Fibroblast of skin of scalp (primary cell): Measurements from ENCODE around the gene CREBRF.
"Not testable (repeated sequence)": the region's sequence is repeated elsewhere in the genome, so short reads cannot be mapped to it uniquely, and the experiment has no call there.

Experiments
- DNase-seq: peaks from one replicate; pipeline ENCODE4 v3.0.0-alpha.2; 2013

The CREBRF gene

GRCh38 chr5:173091981-173092380 is 35.8 kb downstream of the CREBRF start:
- no peak for DNase-seq

GRCh38 chr5:173093606-173094005 is 37.5 kb downstream of the CREBRF start:
- DNase-seq, result no peak

- peak; percentile 78 for DNase-seq
These were observed 38.0 kb downstream of the CREBRF start for GRCh38 chr5:173094012-173094661.

DNA sequence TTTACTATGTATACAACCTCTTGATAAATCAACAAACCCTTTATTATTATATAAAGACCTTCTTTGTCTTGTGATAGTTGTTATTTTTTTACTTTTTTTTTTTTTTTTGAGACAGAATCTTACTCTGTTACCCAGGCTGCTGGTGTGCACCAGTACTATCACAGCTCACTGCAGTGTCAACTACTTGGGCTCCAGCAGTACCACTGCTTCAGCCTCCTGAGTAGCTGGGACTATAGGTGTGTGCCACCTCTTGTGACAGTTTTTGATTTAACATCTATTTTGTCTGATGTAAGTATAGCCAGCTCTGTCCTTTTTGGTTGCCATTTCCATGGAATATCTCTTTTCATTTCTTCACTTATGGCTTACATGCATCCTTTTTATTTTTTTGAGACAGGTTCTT is 42.6 kb downstream of the CREBRF start:
- no peak for DNase-seq

- no peak for DNase-seq
These were observed 43.3 kb downstream of the CREBRF start for GRCh38 chr5:173099461-173099860.

GRCh38 chr5:173101245-173101644 is 45.1 kb downstream of the CREBRF start:
- no peak for DNase-seq

DNA sequence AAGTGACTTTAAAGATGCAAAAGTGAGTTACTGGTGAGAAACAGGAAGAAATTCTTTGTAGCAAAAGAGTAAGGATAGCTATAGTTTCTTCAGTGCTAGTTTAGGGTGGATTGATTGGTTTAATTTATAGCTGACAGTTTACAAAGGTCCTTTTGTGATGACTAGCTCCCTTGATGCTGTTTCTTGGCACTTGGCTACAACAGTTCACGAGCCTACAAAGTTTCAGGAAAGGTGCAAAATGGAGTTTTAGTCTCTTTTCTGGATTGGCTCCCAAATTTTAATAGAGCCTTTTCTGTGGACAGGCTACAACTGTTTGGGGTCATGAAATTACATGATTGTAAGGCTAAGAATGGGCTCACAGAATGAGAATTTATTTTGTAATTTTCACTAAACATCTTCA is 47.3 kb downstream of the CREBRF start:
- DNase-seq, result no peak

DNA sequence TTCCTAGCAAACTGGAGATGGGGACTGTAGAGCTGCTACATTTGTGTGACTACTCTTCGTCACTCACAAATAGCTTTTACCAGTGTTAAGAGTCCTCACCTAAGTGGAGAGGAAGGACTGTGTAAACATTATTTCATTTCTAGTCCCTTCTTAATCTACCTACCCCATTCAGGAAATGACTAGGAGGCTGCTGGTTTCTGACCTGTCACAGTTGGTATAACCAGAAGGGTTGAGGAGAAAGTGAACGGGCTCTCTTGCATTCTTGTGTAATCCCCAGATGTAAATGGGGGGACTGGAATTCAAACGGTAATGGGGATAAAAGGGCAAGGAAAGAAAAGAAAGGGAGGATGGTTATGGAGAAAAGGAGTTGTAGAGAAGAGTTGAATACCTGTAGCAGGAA is 52.8 kb downstream of the CREBRF start:
- no peak for DNase-seq

GRCh38 chr5:173114536-173114935 is 58.4 kb downstream of the CREBRF start:
- no peak for DNase-seq

DNA sequence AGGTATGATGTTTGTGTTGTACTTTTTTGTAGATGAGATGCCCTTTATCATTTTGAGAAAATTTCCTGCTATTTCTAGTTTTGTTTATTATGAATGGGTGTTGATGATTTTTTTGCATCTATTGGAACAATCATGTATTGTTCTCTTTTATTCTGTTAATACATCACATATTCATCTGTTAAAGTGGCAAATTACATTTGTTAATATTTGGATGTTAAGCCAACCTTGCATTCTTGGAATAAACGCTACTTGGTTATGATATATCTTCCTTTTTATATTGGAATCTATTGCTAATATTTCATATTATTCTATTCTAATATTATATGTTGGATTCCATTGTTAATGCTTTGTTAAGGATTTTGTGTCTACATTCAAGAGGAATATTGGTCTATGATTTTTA is 63.6 kb downstream of the CREBRF start:
- no peak for DNase-seq

GRCh38 chr5:173123416-173123815 is 67.3 kb downstream of the CREBRF start:
- DNase-seq, result peak; percentile 1

DNA sequence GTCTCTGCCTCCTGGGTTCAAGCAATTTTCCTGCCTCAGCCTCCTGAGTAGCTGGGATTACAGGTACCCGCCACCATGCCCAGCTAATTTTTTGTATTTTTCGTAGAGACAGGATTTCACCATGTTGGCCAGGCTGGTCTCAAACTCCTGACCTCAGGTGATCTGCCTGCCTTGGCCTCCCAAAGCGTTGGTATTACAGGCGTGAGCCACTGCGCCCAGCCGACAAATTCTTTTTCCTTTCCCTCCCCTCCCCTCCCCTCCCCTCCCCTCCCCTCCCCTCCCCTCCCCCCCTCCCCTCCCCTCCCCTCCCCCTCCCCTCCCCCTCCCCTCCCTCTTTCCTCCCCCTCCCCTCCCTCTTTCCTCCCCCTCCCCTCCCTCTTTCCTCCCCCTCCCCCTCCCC is 76.0 kb downstream of the CREBRF start:
- DNase-seq, result not testable (repeated sequence)

GRCh38 chr5:173138707-173139106 is 82.6 kb downstream of the CREBRF start:
- no peak for DNase-seq

GRCh38 chr5:173139631-173140030 is 83.5 kb downstream of the CREBRF start:
- no peak for DNase-seq

- no peak for DNase-seq
These were observed 84.6 kb downstream of the CREBRF start for GRCh38 chr5:173140769-173141168.

DNA sequence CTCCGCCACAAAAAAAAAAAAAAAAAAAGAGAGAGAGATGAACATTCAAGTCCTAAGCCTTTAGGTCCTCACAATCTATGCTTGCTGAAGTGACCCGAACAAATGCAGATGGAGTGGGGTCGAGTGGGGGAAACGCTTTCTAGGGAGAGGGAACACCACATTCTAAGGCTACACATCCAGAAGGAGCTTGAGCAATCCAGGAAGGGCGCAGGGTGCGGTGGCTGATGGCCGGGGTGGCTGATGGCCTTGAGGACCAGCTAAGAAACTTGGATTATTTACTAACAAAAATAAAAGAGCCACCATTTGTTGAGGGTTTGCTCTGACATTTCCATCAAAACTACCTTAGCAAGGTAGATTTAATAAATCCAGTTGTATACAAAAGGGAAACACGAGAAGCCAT is 87.4 kb downstream of the CREBRF start:
- no peak for DNase-seq

DNA sequence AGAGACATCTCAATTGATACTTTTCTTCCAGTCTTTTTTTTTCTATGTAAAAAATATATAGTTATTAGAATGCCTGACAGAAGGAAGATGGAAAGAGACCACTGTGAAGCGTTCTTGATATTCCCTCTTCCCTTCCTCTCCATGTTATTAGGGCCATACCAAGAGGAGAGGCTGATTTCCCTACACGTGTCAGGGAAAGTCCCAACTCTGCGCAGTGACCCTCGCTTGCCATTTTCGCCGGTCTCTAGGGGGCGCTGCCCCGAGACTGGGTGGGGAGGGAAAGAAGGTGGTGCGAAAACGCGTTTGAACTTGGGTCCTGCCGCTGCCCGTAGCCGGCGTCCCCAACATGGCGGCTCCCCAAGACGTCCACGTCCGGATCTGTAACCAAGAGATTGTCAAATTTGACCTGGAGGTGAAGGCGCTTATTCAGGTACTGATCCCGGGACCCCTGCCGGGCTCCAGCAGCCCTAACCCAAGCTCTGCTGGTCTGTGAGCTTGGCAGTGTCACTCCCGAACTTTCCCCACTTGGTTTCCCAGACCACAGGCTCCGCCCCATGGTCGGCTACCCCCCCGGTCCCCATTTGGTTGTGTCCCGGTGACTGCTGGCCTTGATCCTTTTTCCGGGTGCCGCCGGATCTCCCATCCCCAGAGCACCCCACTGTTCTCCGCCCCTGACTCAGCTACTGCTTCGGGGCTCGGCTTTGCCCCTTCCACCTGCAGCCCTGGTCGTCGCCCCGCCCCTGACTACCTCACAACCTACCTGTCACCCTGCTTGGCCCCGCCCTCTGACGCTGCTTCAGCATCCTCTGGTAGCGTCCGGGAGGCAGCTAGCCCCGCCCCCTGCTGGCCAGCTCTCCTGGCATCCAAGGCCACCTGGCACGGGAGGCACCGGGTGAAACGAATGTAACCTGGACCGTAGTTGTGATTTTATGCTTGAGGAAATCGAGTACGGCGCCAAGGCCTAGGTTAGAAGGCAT is 88.3 kb downstream of the CREBRF start, which contains the start of gene BNIP1:
Gene BNIP1, plus strand, starts transcription at position 332 of the 977 bp plus-strand sequence. Its CDS starts 15 bp downstream, at position 347.
- peak; percentile 95 for DNase-seq

DNA sequence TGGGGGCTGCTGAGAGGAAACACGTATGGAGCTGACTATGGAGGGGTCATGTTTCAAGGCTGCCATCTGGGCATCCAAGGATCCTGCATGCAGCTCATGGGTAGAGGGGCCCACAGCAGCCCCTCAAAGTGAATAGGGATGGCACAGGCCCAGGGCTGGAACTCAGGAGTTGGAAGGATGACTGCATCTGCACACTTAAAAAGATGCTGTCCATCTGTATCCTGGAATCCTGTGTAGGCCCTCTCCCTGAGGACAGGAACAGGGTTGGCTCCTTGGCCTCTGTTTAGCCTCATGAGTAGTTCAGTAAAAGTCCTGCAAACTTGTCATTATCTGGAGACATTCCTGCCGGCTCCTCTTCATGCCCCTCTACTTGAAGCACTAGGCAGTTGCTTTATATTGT is 92.2 kb downstream of the CREBRF start:
- DNase-seq, result no peak

GRCh38 chr5:173152547-173152946 is 96.4 kb downstream of the CREBRF start:
- DNase-seq, result no peak

DNA sequence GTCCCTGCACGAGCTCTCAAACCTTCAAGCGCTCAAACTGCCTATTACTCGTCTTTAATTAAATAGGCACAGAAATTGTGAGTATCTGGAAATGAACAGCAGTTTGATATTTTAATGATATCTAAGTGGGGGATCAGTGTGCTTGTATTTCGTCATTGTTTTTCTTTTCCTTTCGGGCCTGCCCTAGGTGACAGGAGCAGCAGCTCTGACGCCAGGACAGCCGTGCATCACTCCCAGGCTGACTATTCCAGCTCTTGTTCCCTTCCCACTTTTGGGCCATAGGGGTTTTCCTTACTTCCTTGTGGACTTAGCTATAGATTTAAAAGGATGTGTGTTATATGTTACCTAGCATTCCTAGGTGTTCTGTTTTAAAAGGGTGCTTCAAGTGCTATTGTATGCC is 97.7 kb downstream of the CREBRF start:
- no peak for DNase-seq

GRCh38 chr5:173154619-173155018 is 98.5 kb downstream of the CREBRF start:
- DNase-seq, result not testable (repeated sequence)

DNA sequence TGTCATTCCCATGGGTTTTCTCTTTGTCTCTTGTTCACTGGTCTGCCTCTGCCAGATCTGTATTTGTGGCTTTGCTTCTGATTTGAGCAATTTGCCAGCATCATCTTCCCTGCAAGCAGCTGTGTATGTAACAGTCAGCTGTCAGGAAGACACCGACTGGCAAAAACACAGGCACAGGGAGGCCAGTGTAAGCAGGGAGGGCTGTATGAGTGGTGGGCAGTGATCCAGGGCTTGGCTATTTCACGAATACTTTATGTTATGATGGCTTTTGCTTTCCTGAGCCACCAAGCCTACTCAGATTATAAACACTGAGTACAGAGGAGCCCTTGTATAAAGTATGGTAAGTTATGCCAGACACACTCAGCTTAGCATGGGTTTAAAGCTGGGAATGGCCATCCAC is 99.8 kb downstream of the CREBRF start:
- no peak for DNase-seq

GRCh38 chr5:173158366-173158765 is 102.2 kb downstream of the CREBRF start:
- no peak for DNase-seq

DNA sequence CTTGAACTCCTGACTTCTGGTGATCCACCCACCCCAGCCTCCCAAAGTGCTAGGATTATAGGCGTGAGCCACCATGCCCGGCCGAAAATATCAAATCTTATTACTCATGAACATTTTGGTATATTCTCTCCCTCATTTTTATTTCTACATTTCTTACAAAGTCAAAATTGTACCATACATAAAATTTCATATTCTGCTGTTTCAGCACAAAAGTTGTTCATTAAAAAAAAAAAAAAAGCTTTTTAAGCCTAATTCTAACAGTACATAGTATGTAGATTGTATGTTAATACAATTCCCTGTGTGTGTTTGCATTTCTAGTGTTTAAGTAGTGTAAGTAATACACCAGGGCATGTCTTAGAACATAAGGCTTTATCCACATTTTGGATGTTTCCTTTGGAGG is 103.1 kb downstream of the CREBRF start:
- no peak for DNase-seq
